Tibial nerve (tissue), 4 donors: ENCODE measurements around the gene ATG101. TPM values are rescaled to one million over a fixed set of nuclear protein-coding genes. Genes with fewer than 3 reads are reported as not detected.

Experiments
- DNase-seq, 2 donors: peaks; one replicate each; pipeline ENCODE4 v3.0.0-alpha.2; 2019; ENCODE audit warnings: low spot score in 2 of 2
- H3K27ac ChIP-seq, 4 donors: fragments of 200-600 bp; sonication (generic) in 3 of 4; one replicate each; pipeline ENCODE4 v1.5.1; 2017 to 2019; ENCODE audit warnings: mild to moderate bottlenecking in 1 of 4
- H3K27me3 ChIP-seq, 2 donors: fragments of 200-600 bp; sonication (generic) in 1 of 2; one replicate each; pipeline versions ENCODE4 v1.5.1 to v1.6.0; 2017 to 2019
- H3K36me3 ChIP-seq, 3 donors: fragments of 200-600 bp; sonication (generic); one replicate each; pipeline ENCODE4 v1.5.1; 2018 to 2019
- H3K4me1 ChIP-seq, 4 donors: fragments of 200-600 bp; sonication (generic) in 3 of 4; one replicate each; pipeline ENCODE4 v1.5.1; 2017 to 2019
- H3K4me3 ChIP-seq, 4 donors: fragments of 200-600 bp; sonication (generic) in 3 of 4; one replicate each; pipeline ENCODE4 v1.5.1; 2017 to 2019; ENCODE audit warnings: mild to moderate bottlenecking in 1 of 4, moderate library complexity in 1 of 4
- H3K9me3 ChIP-seq, 4 donors: fragments of 200-600 bp; sonication (generic) in 3 of 4; one replicate each; pipeline ENCODE4 v1.5.1; 2017 to 2019
- EP300 ChIP-seq, 2 donors: sonication (generic); formaldehyde crosslinking; IDR thresholded peaks; one replicate each; pipeline ENCODE4 v1.6.1; 2017; ENCODE audit warnings: antibody characterized with exemption in 2 of 2, mild to moderate bottlenecking in 1 of 2
- POLR2A ChIP-seq, 2 donors: fragments of 450-650 bp; IDR thresholded peaks; one replicate each; pipeline ENCODE4 v1.6.1; 2017; ENCODE audit warnings: antibody characterized with exemption in 2 of 2, mild to moderate bottlenecking in 2 of 2, moderate library complexity in 2 of 2
- WGBS, 2 donors: methylation state at CpG; one replicate each; pipeline ENCODE4 v1.1.5; 2018; 5-methylcytosine and 5-hydroxymethylcytosine counted together
- total RNA-seq, 4 donors: library from RNA; depleted of rRNA; stranded (reverse); fragments of >200 nt; gene quantifications; one replicate each; pipeline ENCODE4 v1.1.0, GENCODE V29; 2016
- TF ChIP-seq, protein P1 (sequence below), 5 experiments: fragments of 200-600 bp in 3 of 5; fragments of 450-650 bp in 2 of 5; sonication (generic) in 3 of 5; IDR thresholded peaks; one replicate each; pipeline ENCODE4 v1.5.1; 2016 to 2019; ENCODE audit warnings: antibody characterized with exemption in 5 of 5, mild to moderate bottlenecking in 3 of 5, moderate library complexity in 2 of 5

ATG101 gene
- total RNA-seq, 4 donors from 2014 or later = 32.6 to 49.6 (median 37.5) TPM

DNA sequence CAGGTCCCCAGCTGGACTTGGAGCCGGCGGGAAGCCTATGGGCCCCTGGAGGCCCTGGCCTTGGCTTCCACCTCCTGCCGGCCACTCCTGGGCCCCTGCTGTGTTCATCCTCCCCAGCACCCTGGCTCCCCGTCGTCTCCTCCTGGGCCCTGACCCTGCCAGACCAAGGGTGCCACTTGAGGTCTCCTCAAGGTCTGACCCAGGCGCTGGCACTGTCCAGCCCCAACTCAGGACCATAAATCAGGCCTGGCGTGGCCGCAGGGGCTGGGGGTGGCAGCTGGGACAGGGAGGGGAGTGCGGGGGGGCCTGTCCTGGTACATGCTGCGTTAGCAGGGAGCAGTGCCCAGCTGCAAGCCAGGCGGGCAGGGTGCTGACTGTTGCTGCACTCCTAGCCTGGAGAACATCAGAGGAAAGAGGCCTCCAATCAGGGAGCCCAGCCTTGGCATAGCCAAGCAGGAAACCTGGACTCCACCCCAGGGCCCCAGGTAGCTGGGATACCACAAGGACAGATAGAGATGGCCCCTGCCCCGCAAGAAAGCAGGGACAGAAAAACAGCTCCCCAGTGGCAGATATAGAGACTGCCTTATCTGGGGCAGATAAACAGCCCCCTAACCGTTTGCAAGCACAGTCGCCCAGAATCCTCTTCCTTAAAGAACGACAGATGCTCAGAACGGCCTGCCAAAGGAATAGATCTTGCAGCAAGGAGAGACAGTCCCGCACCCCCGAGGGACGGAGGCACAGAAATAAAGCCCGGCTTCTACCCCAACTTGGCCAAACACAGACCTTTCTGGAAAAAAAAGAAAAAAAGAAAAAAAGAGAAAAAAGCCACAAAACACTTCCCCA is 6.5 kb upstream of the ATG101 start:
- TF ChIP-seq POLR2A (IDR thresholded peaks at IDR 0.05) (no peak), EP300 (IDR thresholded peaks at IDR 0.05) (peak in 1 of 2 donors; percentile 52)
- TF ChIP-seq, protein P1, sequence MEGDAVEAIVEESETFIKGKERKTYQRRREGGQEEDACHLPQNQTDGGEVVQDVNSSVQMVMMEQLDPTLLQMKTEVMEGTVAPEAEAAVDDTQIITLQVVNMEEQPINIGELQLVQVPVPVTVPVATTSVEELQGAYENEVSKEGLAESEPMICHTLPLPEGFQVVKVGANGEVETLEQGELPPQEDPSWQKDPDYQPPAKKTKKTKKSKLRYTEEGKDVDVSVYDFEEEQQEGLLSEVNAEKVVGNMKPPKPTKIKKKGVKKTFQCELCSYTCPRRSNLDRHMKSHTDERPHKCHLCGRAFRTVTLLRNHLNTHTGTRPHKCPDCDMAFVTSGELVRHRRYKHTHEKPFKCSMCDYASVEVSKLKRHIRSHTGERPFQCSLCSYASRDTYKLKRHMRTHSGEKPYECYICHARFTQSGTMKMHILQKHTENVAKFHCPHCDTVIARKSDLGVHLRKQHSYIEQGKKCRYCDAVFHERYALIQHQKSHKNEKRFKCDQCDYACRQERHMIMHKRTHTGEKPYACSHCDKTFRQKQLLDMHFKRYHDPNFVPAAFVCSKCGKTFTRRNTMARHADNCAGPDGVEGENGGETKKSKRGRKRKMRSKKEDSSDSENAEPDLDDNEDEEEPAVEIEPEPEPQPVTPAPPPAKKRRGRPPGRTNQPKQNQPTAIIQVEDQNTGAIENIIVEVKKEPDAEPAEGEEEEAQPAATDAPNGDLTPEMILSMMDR (IDR thresholded peaks at IDR 0.05) = no peak
- 35 to 54% methylated on average over 16 to 20 of the region's 20 CpGs for WGBS, 2 donors
- peak overlapping the region; percentile 82 to 99 (median 95) for H3K27ac ChIP-seq
- H3K27me3 ChIP-seq = no peaks in the 10 kb centered on the region
- peaks cover 0 to 18% (median 0%) of the 10 kb centered on the region in 3 donors for H3K36me3 ChIP-seq
- H3K4me3 ChIP-seq = no peak overlapping the region
- no peak for DNase-seq
- peaks cover 0 to 71% (median 30%) of the 10 kb centered on the region in 4 donors for H3K4me1 ChIP-seq
- no peaks in the 10 kb centered on the region for H3K9me3 ChIP-seq

DNA sequence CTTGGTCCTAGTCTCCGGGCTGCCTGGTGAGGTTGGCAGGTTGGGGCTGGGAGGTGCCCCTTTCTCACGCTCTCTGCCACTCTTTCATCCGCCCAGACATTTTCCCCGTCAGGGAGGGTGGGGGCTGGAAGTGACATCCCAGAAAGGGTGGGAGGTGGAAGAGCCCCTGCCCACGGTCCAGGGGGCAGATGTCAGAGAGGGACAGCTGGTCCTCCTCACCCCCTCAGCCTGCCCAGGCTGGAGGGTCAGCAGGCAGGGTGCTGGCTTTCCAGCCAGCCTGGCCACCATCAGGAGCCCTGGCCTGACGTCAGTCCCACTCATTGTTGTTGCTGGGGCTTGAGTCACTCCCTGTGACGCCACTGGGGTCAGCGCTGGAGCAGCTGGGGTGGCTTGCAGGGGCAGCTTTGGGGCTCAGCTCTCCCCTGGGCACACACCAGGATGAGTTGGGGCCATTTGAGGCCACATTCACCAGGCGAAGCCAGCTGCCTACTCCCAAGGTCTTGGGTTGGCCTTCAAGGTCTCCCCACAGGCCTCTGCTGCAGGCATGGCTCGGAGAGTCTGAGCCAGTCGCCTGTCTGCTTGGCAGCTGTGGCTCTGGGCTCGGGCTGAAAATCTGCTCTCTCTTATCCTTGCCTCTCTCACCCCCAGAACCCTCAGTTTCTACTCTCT is 5.7 kb upstream of the ATG101 start:
- peak in 1 of 2 donors; percentile 45 for DNase-seq
- H3K36me3 ChIP-seq = peaks cover 0 to 10% (median 0%) of the 10 kb centered on the region in 3 donors
- WGBS, 2 donors = 25 to 41% methylated on average over 10 to 12 of the region's 12 CpGs
- H3K27ac ChIP-seq = peak overlapping the region; percentile 82 to 99 (median 95)
- H3K4me3 ChIP-seq = no peak overlapping the region
- TF ChIP-seq EP300 (IDR thresholded peaks at IDR 0.05) = peak; percentile 92 to 94
- peak in 1 of 2 donors; percentile 47 for TF ChIP-seq POLR2A (IDR thresholded peaks at IDR 0.05)
- TF ChIP-seq, protein P1 (IDR thresholded peaks at IDR 0.05) = no peak
- H3K4me1 ChIP-seq = peaks cover 0 to 65% (median 30%) of the 10 kb centered on the region in 4 donors
- H3K27me3 ChIP-seq = no peaks in the 10 kb centered on the region
- no peaks in the 10 kb centered on the region for H3K9me3 ChIP-seq

DNA sequence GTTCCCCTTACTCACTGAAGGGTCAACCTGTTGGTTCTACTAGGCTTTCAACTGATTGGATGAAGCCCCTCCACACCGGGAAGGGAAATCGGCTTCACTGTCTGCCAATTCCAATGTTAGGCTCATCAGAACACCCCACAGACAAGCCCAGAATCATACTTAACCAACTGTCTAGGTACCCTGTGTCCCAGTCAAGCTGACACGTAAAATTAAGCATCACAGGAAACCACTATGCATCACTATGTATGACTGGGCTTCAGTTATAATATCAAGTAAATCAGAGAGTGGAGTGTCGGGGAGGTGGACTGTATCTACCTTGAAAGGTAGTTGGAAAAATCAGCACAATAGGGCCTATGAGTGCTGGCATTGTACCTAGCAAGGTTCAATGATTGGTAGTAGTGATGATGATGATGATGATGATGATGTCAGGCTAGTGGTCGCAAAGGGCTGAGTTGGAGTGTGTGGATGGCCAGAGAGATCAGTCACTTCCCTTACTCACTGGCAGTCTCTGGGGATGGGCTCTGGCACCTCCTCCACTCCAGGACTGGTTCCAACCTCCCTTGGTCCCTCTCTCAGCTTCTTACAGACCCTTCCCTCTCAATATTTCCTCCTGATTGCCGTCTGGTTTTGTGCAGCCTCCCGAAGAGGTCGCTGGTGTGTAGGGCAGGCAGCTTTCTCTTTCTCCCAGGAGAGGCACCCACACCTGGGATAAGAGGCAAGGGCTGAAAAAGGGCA is 3.3 kb upstream of the ATG101 start:
- Histone ChIP-seq H3K4me3 (no peak overlapping the region), H3K4me1 (peaks cover 0 to 59% (median 42%) of the 10 kb centered on the region in 4 donors), H3K36me3 (no peaks in the 10 kb centered on the region), H3K27me3 (no peaks in the 10 kb centered on the region), H3K27ac (peak overlapping the region in 2 of 4 donors; percentile 98 to 99), H3K9me3 (no peaks in the 10 kb centered on the region)
- WGBS, 2 donors = 65 to 70% methylated on average over 8 of the region's 8 CpGs
- TF ChIP-seq EP300 (IDR thresholded peaks at IDR 0.05) = no peak
- TF ChIP-seq POLR2A (IDR thresholded peaks at IDR 0.05) = no peak
- TF ChIP-seq, protein P1 (IDR thresholded peaks at IDR 0.05) = no peak
- no peak for DNase-seq

DNA sequence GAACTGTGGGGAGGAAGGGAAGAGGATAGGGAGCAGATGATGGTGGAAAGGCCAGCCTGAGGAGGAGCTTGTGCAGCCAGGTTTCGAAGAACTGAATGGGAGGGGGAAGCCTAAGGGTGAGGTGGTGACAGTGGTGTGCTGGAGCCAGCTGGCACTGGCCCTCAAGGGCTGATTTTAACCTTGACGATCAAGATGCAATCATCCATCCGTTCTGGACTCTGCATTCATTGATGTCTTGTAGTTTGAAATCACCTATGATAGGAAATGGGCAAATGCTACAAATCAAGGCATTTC is 2.8 kb upstream of the ATG101 start:
- H3K27ac ChIP-seq = peak overlapping the region in 2 of 4 donors; percentile 98 to 99
- H3K4me3 ChIP-seq = no peak overlapping the region
- no peak for DNase-seq
- H3K36me3 ChIP-seq = no peaks in the 10 kb centered on the region
- H3K27me3 ChIP-seq = no peaks in the 10 kb centered on the region
- no peaks in the 10 kb centered on the region for H3K9me3 ChIP-seq
- TF ChIP-seq EP300 (IDR thresholded peaks at IDR 0.05) (no peak), POLR2A (IDR thresholded peaks at IDR 0.05) (no peak)
- TF ChIP-seq, protein P1 (IDR thresholded peaks at IDR 0.05) = no peak
- WGBS, 2 donors = 68 to 77% methylated on average over 3 of the region's 3 CpGs
- H3K4me1 ChIP-seq = peaks cover 0 to 61% (median 40%) of the 10 kb centered on the region in 4 donors
